SJSA1 (cell line): Measurements from ENCODE around the gene AURKA. TPM values are rescaled to one million over a fixed set of nuclear protein-coding genes. Genes with fewer than 3 reads are reported as not detected.

ENCODE experiments used
- DNase-seq, 2 experiments: peaks; one replicate each; pipeline ENCODE4 v3.0.0-alpha.2; 2015 to 2020; ENCODE audit warnings: low spot score in 2 of 2, low read depth in 1 of 2
- H3K27ac ChIP-seq: fragments of 250-450 bp; sonication (Bioruptor Pico); 2 replicates; pipeline ENCODE4 v1.5.1; 2020; ENCODE audit warnings: mild to moderate bottlenecking, moderate library complexity
- H3K27me3 ChIP-seq: fragments of 250-450 bp; sonication (Bioruptor Pico); replicated peaks from 2 replicates; pipeline ENCODE4 v1.5.1; 2020; ENCODE audit warnings: mild to moderate bottlenecking, moderate library complexity
- H3K36me3 ChIP-seq: fragments of 250-450 bp; sonication (Bioruptor Pico); 2 replicates; pipeline ENCODE4 v1.5.1; 2020; ENCODE audit warnings: mild to moderate bottlenecking
- H3K4me1 ChIP-seq: fragments of 250-450 bp; sonication (Bioruptor Pico); replicated peaks from 2 replicates; pipeline ENCODE4 v1.6.1; 2021; ENCODE audit warnings: mild to moderate bottlenecking
- H3K4me3 ChIP-seq: fragments of 250-450 bp; sonication (Bioruptor Pico); 2 replicates; pipeline ENCODE4 v1.5.1; 2020; ENCODE audit warnings: mild to moderate bottlenecking
- H3K9me3 ChIP-seq: fragments of 250-450 bp; sonication (Bioruptor Pico); replicated peaks from 2 replicates; pipeline ENCODE4 v1.5.1; 2020; ENCODE audit warnings: mild to moderate bottlenecking
- total RNA-seq: library from RNA; depleted of rRNA; stranded (reverse); fragments of >200 nt; shearing (Covaris generic); gene quantifications from 2 replicates; pipeline ENCODE4 v1.2.3, GENCODE V29; 2014; rRNA removed

The AURKA gene
- total RNA-seq, 1 experiment from 2014 or later: 132 TPM

DNA sequence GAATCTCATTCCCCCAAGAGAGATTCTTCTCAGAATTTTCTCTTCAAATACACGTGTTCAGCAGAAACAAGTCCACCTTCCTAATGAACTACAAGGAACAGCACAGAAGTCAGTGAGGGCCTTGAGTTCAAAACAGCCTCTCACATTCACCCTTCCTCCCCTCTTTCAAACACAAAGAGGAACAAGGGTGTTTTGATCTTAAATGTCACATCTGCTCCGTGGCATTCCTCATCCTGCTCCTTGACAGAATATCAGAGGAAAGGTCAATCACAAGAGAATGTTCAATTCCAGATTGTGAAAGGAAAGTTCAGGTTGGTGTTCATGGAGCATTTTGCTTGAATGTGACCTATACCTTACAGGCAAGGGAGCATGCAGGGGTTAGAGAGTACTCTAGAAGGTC is 68.8 kb downstream of the AURKA start:
- H3K36me3 ChIP-seq: no peaks in the 10 kb centered on the region
- no peaks in the 10 kb centered on the region for H3K27me3 ChIP-seq
- no peak for DNase-seq
- H3K4me3 ChIP-seq: no peak overlapping the region
- no peaks in the 10 kb centered on the region for H3K9me3 ChIP-seq
- no peak overlapping the region for H3K27ac ChIP-seq
- no peaks in the 10 kb centered on the region for H3K4me1 ChIP-seq

GRCh38 chr20:56322681-56323080 is 69.3 kb downstream of the AURKA start:
- no peaks in the 10 kb centered on the region for H3K4me1 ChIP-seq
- H3K27ac ChIP-seq: no peak overlapping the region
- no peak overlapping the region for H3K4me3 ChIP-seq
- H3K27me3 ChIP-seq: no peaks in the 10 kb centered on the region
- DNase-seq: no peak
- no peaks in the 10 kb centered on the region for H3K9me3 ChIP-seq
- H3K36me3 ChIP-seq: no peaks in the 10 kb centered on the region

Other genes starting within 250 kb of the AURKA start
- not detected in 2 replicates for gene MC3R, start 143.5 kb downstream of the AURKA start, total RNA-seq
- 9.0 and 22.4 TPM in 2 replicates for gene FAM210B, start 33.2 kb downstream of the AURKA start, total RNA-seq
- gene CSTF1, start 430 bp upstream of the AURKA start, total RNA-seq: 36.4 and 37.8 TPM in 2 replicates
- not detected in 2 replicates for gene CASS4, start 20.0 kb upstream of the AURKA start, total RNA-seq
- 118 and 121 TPM in 2 replicates for gene RTF2, start 76.4 kb upstream of the AURKA start, total RNA-seq
- not detected in 2 replicates for gene FAM209A, start 132.5 kb upstream of the AURKA start, total RNA-seq
- not detected in 2 replicates for gene FAM209B, start 141.0 kb upstream of the AURKA start, total RNA-seq
- gene TFAP2C, start 237.1 kb upstream of the AURKA start, total RNA-seq: 0.92 and 1.1 TPM in 2 replicates